Mucosa of stomach (tissue), 1 donor: ENCODE measurements around the gene MRS2.

ENCODE experiments used
- H3K27me3 ChIP-seq: one replicate; pipeline ENCODE4 v1.7.0; 2013; ENCODE audit warnings: mild to moderate bottlenecking, low read length; ENCODE audit not compliant: control insufficient read depth, insufficient read depth
- H3K36me3 ChIP-seq: one replicate; pipeline ENCODE4 v1.7.0; 2013; ENCODE audit warnings: low read length; ENCODE audit not compliant: control insufficient read depth, insufficient read depth
- H3K4me1 ChIP-seq: one replicate; pipeline ENCODE4 v1.7.0; 2013; ENCODE audit warnings: mild to moderate bottlenecking, low read length; ENCODE audit not compliant: control insufficient read depth, insufficient read depth
- H3K4me3 ChIP-seq: one replicate; pipeline ENCODE4 v1.7.0; 2013; ENCODE audit warnings: low read length
- H3K9ac ChIP-seq: one replicate; pipeline ENCODE4 v1.7.0; 2013; ENCODE audit warnings: mild to moderate bottlenecking, low read length, moderate library complexity
- H3K9me3 ChIP-seq: one replicate; pipeline ENCODE4 v1.7.0; 2013; ENCODE audit warnings: mild to moderate bottlenecking, low read length, moderate library complexity; ENCODE audit not compliant: control insufficient read depth
- donor health status: Pancreatic carcinoma.

Gene MRS2

GRCh38 chr6:24445704-24446103 is 43.0 kb downstream of the MRS2 start:
- Histone ChIP-seq H3K9me3 (no peaks in the 10 kb centered on the region), H3K36me3 (no peaks in the 10 kb centered on the region), H3K27me3 (no peaks in the 10 kb centered on the region), H3K4me3 (no peak overlapping the region), H3K9ac (no peak overlapping the region), H3K4me1 (no peaks in the 10 kb centered on the region)

- Histone ChIP-seq H3K4me3 (no peak overlapping the region), H3K9ac (no peak overlapping the region), H3K4me1 (peaks cover under 1% of the 10 kb centered on the region), H3K36me3 (no peaks in the 10 kb centered on the region), H3K27me3 (no peaks in the 10 kb centered on the region), H3K9me3 (no peaks in the 10 kb centered on the region)
These were observed 43.9 kb downstream of the MRS2 start for GRCh38 chr6:24446670-24447069.

GRCh38 chr6:24448396-24448795 is 45.7 kb downstream of the MRS2 start:
- H3K9me3 ChIP-seq, result no peaks in the 10 kb centered on the region
- H3K9ac ChIP-seq, result no peak overlapping the region
- no peaks in the 10 kb centered on the region for H3K27me3 ChIP-seq
- H3K4me1 ChIP-seq, result peaks cover 5% of the 10 kb centered on the region
- no peak overlapping the region for H3K4me3 ChIP-seq
- H3K36me3 ChIP-seq, result no peaks in the 10 kb centered on the region

- Histone ChIP-seq H3K9ac (no peak overlapping the region), H3K4me1 (peaks cover 5% of the 10 kb centered on the region), H3K9me3 (no peaks in the 10 kb centered on the region), H3K27me3 (no peaks in the 10 kb centered on the region), H3K36me3 (no peaks in the 10 kb centered on the region), H3K4me3 (no peak overlapping the region)
These were observed 46.2 kb downstream of the MRS2 start for GRCh38 chr6:24448828-24449525.

- H3K27me3 ChIP-seq, result no peaks in the 10 kb centered on the region
- no peak overlapping the region for H3K9ac ChIP-seq
- no peak overlapping the region for H3K4me3 ChIP-seq
- H3K4me1 ChIP-seq, result peaks cover 5% of the 10 kb centered on the region
- H3K9me3 ChIP-seq, result no peaks in the 10 kb centered on the region
- no peaks in the 10 kb centered on the region for H3K36me3 ChIP-seq
These were observed 49.0 kb downstream of the MRS2 start for GRCh38 chr6:24451581-24452388.

- Histone ChIP-seq H3K27me3 (no peaks in the 10 kb centered on the region), H3K36me3 (no peaks in the 10 kb centered on the region), H3K4me1 (peaks cover 5% of the 10 kb centered on the region), H3K9ac (no peak overlapping the region), H3K4me3 (no peak overlapping the region), H3K9me3 (no peaks in the 10 kb centered on the region)
These were observed 51.2 kb downstream of the MRS2 start for GRCh38 chr6:24453921-24454320.

GRCh38 chr6:24454452-24454851 is 51.7 kb downstream of the MRS2 start:
- H3K9ac ChIP-seq, result no peak overlapping the region
- no peaks in the 10 kb centered on the region for H3K27me3 ChIP-seq
- peaks cover 5% of the 10 kb centered on the region for H3K4me1 ChIP-seq

GRCh38 chr6:24455061-24455460 is 52.3 kb downstream of the MRS2 start:
- Histone ChIP-seq H3K4me3 (no peak overlapping the region), H3K9ac (no peak overlapping the region), H3K27me3 (no peaks in the 10 kb centered on the region), H3K4me1 (peaks cover 5% of the 10 kb centered on the region), H3K9me3 (no peaks in the 10 kb centered on the region), H3K36me3 (no peaks in the 10 kb centered on the region)

More at GRCh38 chr6:24454452-24454851, 51.7 kb downstream of the MRS2 start:
- no peaks in the 10 kb centered on the region for H3K9me3 ChIP-seq
- no peak overlapping the region for H3K4me3 ChIP-seq
- H3K36me3 ChIP-seq, result no peaks in the 10 kb centered on the region

- Histone ChIP-seq H3K4me1 (no peaks in the 10 kb centered on the region), H3K9me3 (no peaks in the 10 kb centered on the region), H3K27me3 (no peaks in the 10 kb centered on the region), H3K9ac (no peak overlapping the region), H3K4me3 (no peak overlapping the region), H3K36me3 (no peaks in the 10 kb centered on the region)
These were observed 55.4 kb downstream of the MRS2 start for GRCh38 chr6:24458134-24458533.

GRCh38 chr6:24458941-24459340 is 56.2 kb downstream of the MRS2 start:
- Histone ChIP-seq H3K36me3 (no peaks in the 10 kb centered on the region), H3K9me3 (no peaks in the 10 kb centered on the region), H3K9ac (no peak overlapping the region), H3K4me1 (no peaks in the 10 kb centered on the region), H3K27me3 (no peaks in the 10 kb centered on the region), H3K4me3 (no peak overlapping the region)

GRCh38 chr6:24460966-24461365 is 58.2 kb downstream of the MRS2 start:
- no peaks in the 10 kb centered on the region for H3K36me3 ChIP-seq
- H3K27me3 ChIP-seq, result no peaks in the 10 kb centered on the region
- no peaks in the 10 kb centered on the region for H3K4me1 ChIP-seq
- no peak overlapping the region for H3K9ac ChIP-seq
- no peaks in the 10 kb centered on the region for H3K9me3 ChIP-seq
- H3K4me3 ChIP-seq, result no peak overlapping the region

GRCh38 chr6:24464253-24465038 is 61.7 kb downstream of the MRS2 start:
- H3K4me1 ChIP-seq, result no peaks in the 10 kb centered on the region
- H3K36me3 ChIP-seq, result no peaks in the 10 kb centered on the region
- H3K27me3 ChIP-seq, result no peaks in the 10 kb centered on the region
- H3K4me3 ChIP-seq, result no peak overlapping the region
- no peak overlapping the region for H3K9ac ChIP-seq
- H3K9me3 ChIP-seq, result no peaks in the 10 kb centered on the region
